IPS-18c (cell line): ENCODE results near the gene ZDHHC1.

Experiments
- H3K4me3 ChIP-seq: 2 replicates; pipeline ENCODE4 v1.7.0; 2013; ENCODE audit warnings: low read depth, mild to moderate bottlenecking, low read length, moderate library complexity; ENCODE audit not compliant: insufficient read depth
- H3K9me3 ChIP-seq: one replicate; pipeline ENCODE4 v1.6.1; 2013; ENCODE audit warnings: mild to moderate bottlenecking, low read length, moderate library complexity; ENCODE audit not compliant: control insufficient read depth, insufficient read depth

The ZDHHC1 gene

GRCh38 chr16:67415872-67416793 lies at the start of gene ZDHHC1:
ZDHHC1 (minus strand) TSS chr16:67416477; CDS start chr16:67407775, 8,702 bp downstream.
- H3K4me3 ChIP-seq, result peak within 1 kb of the TSS; percentile 78

DNA sequence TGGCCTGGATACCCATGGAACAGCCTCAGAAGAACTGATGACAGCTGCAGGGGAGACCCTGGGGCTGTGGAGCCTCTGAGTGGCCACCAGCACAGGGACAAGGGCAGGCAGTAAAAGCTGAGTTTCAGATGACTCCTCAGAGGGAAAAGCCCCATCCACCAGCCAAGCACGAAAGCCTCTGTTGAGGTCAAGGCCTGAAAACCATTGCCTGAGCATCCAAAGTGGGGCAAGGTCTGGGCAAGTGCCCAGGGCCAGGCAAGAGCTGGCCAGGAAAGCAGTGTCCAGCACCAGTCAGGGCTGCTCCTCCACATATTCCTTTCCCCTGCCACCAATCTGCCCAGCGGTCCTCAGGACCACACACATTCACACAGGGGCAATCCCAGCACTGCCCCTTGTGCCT lies 48.3 kb upstream of the ZDHHC1 start:
- no peaks in the 10 kb centered on the region for H3K9me3 ChIP-seq
- H3K4me3 ChIP-seq, result no peak overlapping the region

More at GRCh38 chr16:67415872-67416793, at the start of gene ZDHHC1:
- no peaks in the 10 kb centered on the region for H3K9me3 ChIP-seq

DNA sequence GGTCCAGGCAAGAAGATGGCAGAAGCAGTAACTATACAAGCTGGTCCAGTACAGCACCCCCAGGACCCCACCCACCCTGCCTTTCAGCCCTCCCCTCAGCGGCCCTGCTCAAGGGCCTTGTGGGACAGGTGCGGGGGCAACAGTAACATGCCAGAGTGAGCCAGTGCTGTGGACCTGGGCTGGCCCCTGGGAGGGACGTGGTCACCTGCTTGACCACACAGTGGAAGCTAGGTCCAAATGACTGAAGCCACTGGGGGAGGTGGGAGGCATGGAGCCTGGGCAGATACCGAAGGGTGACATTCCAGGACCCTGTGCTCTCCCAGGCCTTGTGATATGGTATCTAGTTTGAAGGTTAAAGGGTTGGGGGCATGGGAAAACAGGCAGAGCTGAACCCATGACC lies 47.4 kb upstream of the ZDHHC1 start:
- Histone ChIP-seq H3K9me3 (no peaks in the 10 kb centered on the region), H3K4me3 (no peak overlapping the region)

- no peaks in the 10 kb centered on the region for H3K9me3 ChIP-seq
- H3K4me3 ChIP-seq, result no peak overlapping the region
These were observed 46.8 kb upstream of the ZDHHC1 start for GRCh38 chr16:67463059-67463458.

DNA sequence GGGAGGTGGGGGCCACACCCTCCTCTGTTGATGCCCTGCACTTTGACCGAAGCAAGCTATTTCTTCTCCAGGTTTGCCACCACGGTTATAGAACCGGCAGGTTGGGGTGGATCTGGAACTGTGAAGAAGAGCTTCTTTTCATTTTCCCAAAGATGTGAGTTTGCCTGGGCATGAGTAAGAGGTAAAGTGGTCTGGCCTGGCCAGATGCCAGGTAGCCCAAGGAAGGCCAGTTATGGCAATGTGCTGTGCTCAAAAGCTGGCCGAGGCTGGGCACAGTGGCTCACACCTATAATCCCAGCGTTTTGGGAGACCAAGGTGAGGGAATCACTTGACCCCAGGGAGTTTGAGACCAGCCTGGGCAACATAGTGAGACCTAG lies 46.0 kb upstream of the ZDHHC1 start:
- Histone ChIP-seq H3K4me3 (no peak overlapping the region), H3K9me3 (no peaks in the 10 kb centered on the region)

GRCh38 chr16:67461600-67462278 lies 45.5 kb upstream of the ZDHHC1 start:
- no peak overlapping the region for H3K4me3 ChIP-seq
- H3K9me3 ChIP-seq, result no peaks in the 10 kb centered on the region

DNA sequence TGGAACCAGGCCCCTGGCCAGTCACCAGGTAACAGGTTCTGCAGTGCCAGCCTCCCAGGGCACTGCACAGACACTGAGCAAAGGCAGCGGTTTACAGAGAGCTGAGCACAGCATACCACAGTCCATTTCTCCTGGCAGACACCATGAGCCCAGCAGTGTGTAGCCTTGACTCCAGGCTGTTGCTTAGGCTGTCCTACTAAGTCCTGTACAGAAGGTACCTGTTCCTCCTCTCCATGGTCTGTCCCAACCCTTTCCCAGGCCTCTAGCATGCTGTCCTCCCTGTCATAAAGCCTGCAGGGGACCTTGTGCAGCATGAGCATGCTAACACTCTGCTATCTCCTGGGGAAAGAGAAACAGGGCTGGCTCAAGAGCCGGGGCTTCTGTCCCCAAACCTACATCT lies 44.7 kb upstream of the ZDHHC1 start:
- Histone ChIP-seq H3K4me3 (no peak overlapping the region), H3K9me3 (no peaks in the 10 kb centered on the region)

DNA sequence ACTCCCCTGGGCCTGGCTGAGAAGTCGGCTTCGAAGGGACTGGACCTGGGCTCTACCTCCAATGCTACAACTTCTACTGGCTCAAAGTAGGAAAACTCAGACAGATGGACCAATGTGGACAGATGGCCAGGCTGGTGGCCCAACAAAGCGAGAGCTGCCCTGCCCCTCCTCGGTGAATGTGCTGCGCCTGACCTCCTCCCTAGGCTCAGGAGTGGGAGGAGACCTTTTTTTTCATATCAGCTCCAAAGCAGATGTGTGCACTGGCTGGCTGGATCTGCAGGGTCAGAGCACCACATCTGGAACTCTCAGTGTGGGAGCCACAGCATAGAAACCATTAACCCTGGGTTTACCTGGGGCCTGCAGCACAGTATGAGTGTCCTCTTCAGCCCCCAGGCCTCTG lies 43.9 kb upstream of the ZDHHC1 start:
- Histone ChIP-seq H3K9me3 (no peaks in the 10 kb centered on the region), H3K4me3 (no peak overlapping the region)

- H3K4me3 ChIP-seq, result no peak overlapping the region
- no peaks in the 10 kb centered on the region for H3K9me3 ChIP-seq
These were observed 43.5 kb upstream of the ZDHHC1 start for GRCh38 chr16:67459861-67460150.

GRCh38 chr16:67459066-67459860 lies 43.0 kb upstream of the ZDHHC1 start:
- no peak overlapping the region for H3K4me3 ChIP-seq
- H3K9me3 ChIP-seq, result no peaks in the 10 kb centered on the region

- H3K4me3 ChIP-seq, result no peak overlapping the region
These were observed 41.9 kb upstream of the ZDHHC1 start for GRCh38 chr16:67458121-67458641.

DNA sequence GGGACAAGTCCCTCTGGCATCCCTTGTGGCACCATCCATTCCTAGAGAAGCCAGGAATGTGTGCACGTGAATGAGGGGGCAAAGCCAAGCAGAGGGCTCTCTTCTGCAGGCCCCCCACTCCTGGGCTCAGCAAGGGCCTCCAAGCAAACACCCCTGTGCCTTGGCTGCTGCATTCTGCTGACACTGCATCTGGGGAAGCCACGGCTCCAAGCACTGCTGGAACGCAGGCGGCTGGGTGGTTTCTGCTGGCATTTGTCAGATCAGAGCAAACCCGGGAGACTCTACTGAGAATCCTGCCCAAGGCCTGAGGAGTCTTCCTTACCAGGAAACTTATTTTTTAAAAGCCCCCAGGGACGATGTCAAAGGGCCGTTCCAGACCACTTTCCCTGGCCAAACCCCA lies 41.3 kb upstream of the ZDHHC1 start:
- Histone ChIP-seq H3K4me3 (no peak overlapping the region), H3K9me3 (no peaks in the 10 kb centered on the region)

More at GRCh38 chr16:67458121-67458641, 41.9 kb upstream of the ZDHHC1 start:
- no peaks in the 10 kb centered on the region for H3K9me3 ChIP-seq

DNA sequence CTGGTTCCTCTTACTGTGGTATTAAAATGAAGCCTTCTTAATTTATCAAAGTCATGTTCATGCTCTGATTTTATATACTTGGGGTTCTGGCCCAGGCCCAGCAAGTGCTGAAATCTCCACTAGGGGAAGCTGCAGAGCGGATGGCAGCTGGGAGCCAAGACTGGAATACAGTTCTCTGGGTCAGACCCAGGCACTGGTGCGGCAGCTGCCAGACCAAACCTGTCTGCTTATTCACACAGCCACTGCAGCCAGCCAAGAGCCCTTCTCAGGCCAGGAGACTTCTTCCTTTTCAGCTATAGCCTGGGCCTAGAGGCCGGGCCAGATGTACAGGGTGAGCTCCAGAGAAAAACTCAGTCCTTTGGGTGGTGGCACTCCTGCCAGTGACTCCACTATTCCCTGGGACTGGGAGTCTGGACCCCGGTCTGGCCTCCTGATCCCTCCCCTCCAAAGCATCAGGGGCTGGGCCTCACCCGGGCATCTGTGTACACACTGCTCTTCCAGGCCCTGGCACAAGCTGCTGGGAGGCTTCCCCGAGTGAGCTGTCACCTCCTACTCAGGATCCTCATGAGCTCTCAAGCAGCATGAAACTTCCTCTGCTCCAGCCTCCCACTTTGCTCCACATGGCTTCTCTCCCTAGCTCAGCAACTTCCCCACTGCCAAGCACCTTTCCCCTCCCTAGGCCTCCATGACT lies 40.3 kb upstream of the ZDHHC1 start:
- no peak overlapping the region for H3K4me3 ChIP-seq
- no peaks in the 10 kb centered on the region for H3K9me3 ChIP-seq

DNA sequence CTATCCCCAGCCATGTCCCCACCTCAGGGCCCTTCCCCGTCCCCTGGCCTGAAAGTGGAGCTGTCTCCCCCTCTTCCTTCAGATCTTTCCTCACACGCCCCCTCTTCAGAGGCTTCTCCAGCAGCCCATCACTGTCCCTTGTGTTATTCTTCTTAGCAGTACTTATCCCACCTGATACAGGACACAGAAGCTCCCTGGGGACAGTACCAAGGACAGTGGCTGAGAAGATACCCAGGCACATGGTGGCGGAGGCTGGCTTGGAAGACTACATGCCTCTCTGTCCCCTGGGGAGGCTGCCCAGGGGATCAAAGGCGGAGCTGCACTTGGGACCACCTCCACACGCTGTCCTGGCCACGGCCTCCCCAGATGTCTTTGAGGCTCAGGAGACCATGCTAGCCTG lies 38.6 kb upstream of the ZDHHC1 start:
- no peaks in the 10 kb centered on the region for H3K9me3 ChIP-seq
- H3K4me3 ChIP-seq, result no peak overlapping the region

- H3K9me3 ChIP-seq, result no peaks in the 10 kb centered on the region
These were observed 37.8 kb upstream of the ZDHHC1 start for GRCh38 chr16:67454104-67454503.

GRCh38 chr16:67451704-67452435 lies 35.6 kb upstream of the ZDHHC1 start:
- no peak overlapping the region for H3K4me3 ChIP-seq

More at GRCh38 chr16:67454104-67454503, 37.8 kb upstream of the ZDHHC1 start:
- H3K4me3 ChIP-seq, result no peak overlapping the region

More at GRCh38 chr16:67451704-67452435, 35.6 kb upstream of the ZDHHC1 start:
- no peaks in the 10 kb centered on the region for H3K9me3 ChIP-seq
